GM23338 (cell line): ENCODE results near the gene HMCN2. TPM values are rescaled to one million over a fixed set of nuclear protein-coding genes. Genes with fewer than 3 reads are reported as not detected.
"Not testable (repeated sequence)": the region's sequence is repeated elsewhere in the genome, so short reads cannot be mapped to it uniquely, and the experiment has no call there.

Experiments
- ATAC-seq: fragments of 200-7000 bp; cut with Tn5 transposase; 3 replicates; pipeline ENCODE4 v1.9.1; 2020
- DNase-seq: peaks from one replicate; pipeline ENCODE4 v3.0.0-alpha.2; 2015; ENCODE audit warnings: low spot score
- H2AFZ ChIP-seq: fragments of 200-600 bp; sonication (generic); 2 replicates; pipeline ENCODE4 v1.8.0; 2016; ENCODE audit warnings: antibody characterized with exemption, mild to moderate bottlenecking, moderate library complexity
- H3F3A ChIP-seq: fragments of 200-600 bp; sonication (generic); replicated peaks from 2 replicates; pipeline ENCODE4 v1.8.0; 2017; ENCODE audit warnings: antibody characterized with exemption, mixed run types, low read depth
- H3K27ac ChIP-seq: fragments of 200-600 bp; sonication (generic); 2 replicates; pipeline ENCODE4 v1.6.1; 2016; ENCODE audit warnings: low read depth
- H3K27me3 ChIP-seq: fragments of 200-600 bp; sonication (generic); 2 replicates; pipeline ENCODE4 v1.8.0; 2016; ENCODE audit warnings: mild to moderate bottlenecking, mixed run types, moderate library complexity; ENCODE audit not compliant: insufficient read depth
- H3K36me3 ChIP-seq: fragments of 200-600 bp; sonication (generic); 2 replicates; pipeline ENCODE4 v1.8.0; 2016; ENCODE audit warnings: mild to moderate bottlenecking; ENCODE audit not compliant: insufficient read depth
- H3K4me1 ChIP-seq: fragments of 200-600 bp; sonication (generic); 2 replicates; pipeline ENCODE4 v1.8.0; 2016; ENCODE audit warnings: mild to moderate bottlenecking, moderate library complexity; ENCODE audit not compliant: insufficient read depth
- H3K4me2 ChIP-seq: fragments of 200-600 bp; sonication (generic); 2 replicates; pipeline ENCODE4 v1.7.1; 2017; ENCODE audit warnings: mixed run types
- H3K4me3 ChIP-seq: fragments of 200-600 bp; sonication (generic); 2 replicates; pipeline ENCODE4 v1.6.1; 2016; ENCODE audit warnings: mixed run types
- H3K79me2 ChIP-seq: fragments of 200-600 bp; sonication (generic); replicated peaks from 2 replicates; pipeline ENCODE4 v1.8.0; 2017; ENCODE audit warnings: mild to moderate bottlenecking; ENCODE audit not compliant: insufficient read depth
- H3K9me2 ChIP-seq: fragments of 200-600 bp; sonication (generic); 2 replicates; pipeline ENCODE4 v1.8.0; 2017; ENCODE audit not compliant: insufficient read depth
- H4K20me1 ChIP-seq: fragments of 200-600 bp; sonication (generic); replicated peaks from 2 replicates; pipeline ENCODE4 v1.8.0; 2017; ENCODE audit warnings: mild to moderate bottlenecking; ENCODE audit not compliant: insufficient read depth
- H3K27ac Mint-ChIP-seq: 2 replicates; pipeline ENCODE4 v1.8.0; 2020; ENCODE audit warnings: inconsistent platforms, mild to moderate bottlenecking, moderate library complexity, mixed read lengths
- H3K27me3 Mint-ChIP-seq: 3 replicates; pipeline ENCODE4 v1.8.0; 2022; ENCODE audit warnings: low read depth, mild to moderate bottlenecking, moderate library complexity, mixed read lengths, inconsistent platforms; ENCODE audit not compliant: insufficient read depth, poor library complexity
- H3K36me3 Mint-ChIP-seq: 3 replicates; pipeline ENCODE4 v1.8.0; 2021; ENCODE audit warnings: low read depth, mild to moderate bottlenecking, inconsistent platforms, moderate library complexity, mixed read lengths
- H3K4me1 Mint-ChIP-seq: 3 replicates; pipeline ENCODE4 v1.8.0; 2020; ENCODE audit warnings: mild to moderate bottlenecking, inconsistent platforms, mixed read lengths
- H3K4me3 Mint-ChIP-seq: 3 replicates; pipeline ENCODE4 v1.8.0; 2021; ENCODE audit warnings: moderate library complexity, mild to moderate bottlenecking, inconsistent platforms, mixed read lengths
- H3K9me3 Mint-ChIP-seq: 3 replicates; pipeline ENCODE4 v1.8.0; 2020; ENCODE audit warnings: moderate library complexity, mild to moderate bottlenecking, inconsistent platforms, mixed read lengths
- CREB1 ChIP-seq: fragments of 250-450 bp; sonication (Bioruptor Pico); IDR thresholded peaks from 2 replicates; pipeline ENCODE4 v1.5.0; 2020; ENCODE audit warnings: low read depth, mild to moderate bottlenecking, moderate library complexity
- EZH2phosphoT487 ChIP-seq: fragments of 200-600 bp; sonication (generic); IDR thresholded peaks from one replicate; pipeline ENCODE4 v1.8.1; 2018; ENCODE audit warnings: antibody characterized with exemption; ENCODE audit not compliant: unreplicated experiment
- JUNB ChIP-seq: IDR thresholded peaks from one replicate; pipeline ENCODE4 v1.6.1; 2016; ENCODE audit warnings: antibody characterized with exemption; ENCODE audit not compliant: unreplicated experiment
- NANOG ChIP-seq: IDR thresholded peaks from 2 replicates; pipeline ENCODE4 v1.6.1; 2016; ENCODE audit warnings: antibody characterized with exemption, borderline replicate concordance
- polyA plus RNA-seq: library from polyadenylated mRNA; unstranded; fragments of >200 nt; fragmentation: Nextera tagmentation; extraction: Ambion mirVana; gene quantifications from 2 replicates; pipeline ENCODE4 v1.2.1, GENCODE V29; 2016
- total RNA-seq: library from RNA; depleted of rRNA; stranded (reverse); fragments of >200 nt; shearing (Covaris generic); gene quantifications from 2 replicates; pipeline ENCODE4 v1.2.3, GENCODE V29; 2014
- TF ChIP-seq, protein P1 (sequence below): IDR thresholded peaks from one replicate; pipeline ENCODE4 v1.6.1; 2018; ENCODE audit warnings: antibody characterized with exemption; ENCODE audit not compliant: unreplicated experiment

The HMCN2 gene
- total and polyA plus RNA-seq, 2 experiments from 2014 or later, result 1.3 to 4.7 TPM

DNA sequence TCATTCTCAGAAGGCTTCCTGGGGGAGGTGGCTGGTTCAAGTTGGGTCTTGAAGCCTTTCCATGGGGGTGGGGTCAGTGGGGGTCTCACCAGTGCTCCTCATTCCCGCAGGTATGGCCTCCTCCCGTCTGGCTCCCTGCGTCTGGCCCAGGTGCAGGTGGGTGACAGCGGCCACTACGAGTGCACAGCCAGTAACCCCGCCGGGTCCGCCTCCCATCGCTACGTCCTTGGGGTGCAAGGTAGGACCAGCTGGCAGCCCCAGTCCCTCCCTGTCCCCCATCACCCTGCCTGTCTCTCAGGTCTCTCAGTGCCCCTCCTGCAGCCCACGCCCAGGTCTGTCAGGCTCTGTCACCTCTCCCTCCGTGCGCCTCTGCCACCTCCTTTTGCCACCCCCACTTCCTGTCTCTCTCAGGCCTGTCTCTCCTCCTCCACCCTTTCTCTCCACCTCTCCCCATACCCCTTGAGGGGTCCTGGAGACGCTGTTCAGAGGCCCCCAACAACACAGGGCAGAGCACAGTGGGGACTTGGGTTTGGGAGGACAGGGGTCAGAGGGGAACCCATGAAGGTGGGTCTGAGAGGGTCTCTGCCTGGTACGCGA is 72.3 kb downstream of the HMCN2 start:
- no peak overlapping the region for H3K4me3 Mint-ChIP-seq
- Histone ChIP-seq H3K4me3 (no peak overlapping the region), H3K9me2 (no peaks in the 10 kb centered on the region), H3K4me2 (no peak overlapping the region), H2AFZ (no peak overlapping the region), H4K20me1 (no peaks in the 10 kb centered on the region), H3F3A (no peaks in the 10 kb centered on the region), H3K79me2 (no peaks in the 10 kb centered on the region), H3K27ac (no peak overlapping the region), H3K36me3 (no peaks in the 10 kb centered on the region), H3K4me1 (no peaks in the 10 kb centered on the region), H3K27me3 (no peaks in the 10 kb centered on the region)
- ATAC-seq (no peak), DNase-seq (no peak)
- TF ChIP-seq NANOG, result no peak
- TF ChIP-seq, protein P1, sequence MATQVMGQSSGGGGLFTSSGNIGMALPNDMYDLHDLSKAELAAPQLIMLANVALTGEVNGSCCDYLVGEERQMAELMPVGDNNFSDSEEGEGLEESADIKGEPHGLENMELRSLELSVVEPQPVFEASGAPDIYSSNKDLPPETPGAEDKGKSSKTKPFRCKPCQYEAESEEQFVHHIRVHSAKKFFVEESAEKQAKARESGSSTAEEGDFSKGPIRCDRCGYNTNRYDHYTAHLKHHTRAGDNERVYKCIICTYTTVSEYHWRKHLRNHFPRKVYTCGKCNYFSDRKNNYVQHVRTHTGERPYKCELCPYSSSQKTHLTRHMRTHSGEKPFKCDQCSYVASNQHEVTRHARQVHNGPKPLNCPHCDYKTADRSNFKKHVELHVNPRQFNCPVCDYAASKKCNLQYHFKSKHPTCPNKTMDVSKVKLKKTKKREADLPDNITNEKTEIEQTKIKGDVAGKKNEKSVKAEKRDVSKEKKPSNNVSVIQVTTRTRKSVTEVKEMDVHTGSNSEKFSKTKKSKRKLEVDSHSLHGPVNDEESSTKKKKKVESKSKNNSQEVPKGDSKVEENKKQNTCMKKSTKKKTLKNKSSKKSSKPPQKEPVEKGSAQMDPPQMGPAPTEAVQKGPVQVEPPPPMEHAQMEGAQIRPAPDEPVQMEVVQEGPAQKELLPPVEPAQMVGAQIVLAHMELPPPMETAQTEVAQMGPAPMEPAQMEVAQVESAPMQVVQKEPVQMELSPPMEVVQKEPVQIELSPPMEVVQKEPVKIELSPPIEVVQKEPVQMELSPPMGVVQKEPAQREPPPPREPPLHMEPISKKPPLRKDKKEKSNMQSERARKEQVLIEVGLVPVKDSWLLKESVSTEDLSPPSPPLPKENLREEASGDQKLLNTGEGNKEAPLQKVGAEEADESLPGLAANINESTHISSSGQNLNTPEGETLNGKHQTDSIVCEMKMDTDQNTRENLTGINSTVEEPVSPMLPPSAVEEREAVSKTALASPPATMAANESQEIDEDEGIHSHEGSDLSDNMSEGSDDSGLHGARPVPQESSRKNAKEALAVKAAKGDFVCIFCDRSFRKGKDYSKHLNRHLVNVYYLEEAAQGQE, result no peak
- no peak for TF ChIP-seq CREB1 (CRISPR knock-in tag)
- no peak overlapping the region for H3K27ac Mint-ChIP-seq
- no peaks in the 10 kb centered on the region for H3K4me1 Mint-ChIP-seq
- H3K36me3 Mint-ChIP-seq, result no peaks in the 10 kb centered on the region
- H3K27me3 Mint-ChIP-seq, result peaks cover 10% of the 10 kb centered on the region
- no peaks in the 10 kb centered on the region for H3K9me3 Mint-ChIP-seq

DNA sequence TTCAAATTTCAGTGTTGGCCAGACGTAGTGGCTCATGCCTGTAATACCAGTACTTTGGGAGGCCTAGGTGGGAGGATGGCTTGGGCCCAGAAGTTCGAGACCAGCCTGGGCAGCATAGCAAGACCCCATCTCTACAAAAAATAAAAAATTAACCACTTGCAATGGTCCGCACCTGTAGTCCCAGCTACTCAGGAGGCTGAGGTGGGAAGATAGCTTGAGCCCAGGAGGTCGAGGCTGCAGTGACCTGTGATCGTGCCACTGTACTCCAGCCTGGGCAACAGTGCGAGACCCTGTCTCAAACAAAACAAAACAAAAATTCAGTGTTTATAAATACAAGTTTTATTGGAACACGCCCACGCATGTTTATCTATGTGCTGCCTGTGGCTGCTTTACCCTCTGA is 73.3 kb downstream of the HMCN2 start:
- not testable (repeated sequence) for H3K27me3 ChIP-seq, H3K9me3 Mint-ChIP-seq, H3K27ac ChIP-seq, H3K4me1 Mint-ChIP-seq, H3K4me3 ChIP-seq, H3K4me2 ChIP-seq, H3K36me3 Mint-ChIP-seq, H3K27ac Mint-ChIP-seq, H3K4me1 ChIP-seq, DNase-seq, H3K9me2 ChIP-seq, H3K27me3 Mint-ChIP-seq, H3K79me2 ChIP-seq, H4K20me1 ChIP-seq, H3F3A ChIP-seq, ATAC-seq, H3K4me3 Mint-ChIP-seq, H3K36me3 ChIP-seq, H2AFZ ChIP-seq

DNA sequence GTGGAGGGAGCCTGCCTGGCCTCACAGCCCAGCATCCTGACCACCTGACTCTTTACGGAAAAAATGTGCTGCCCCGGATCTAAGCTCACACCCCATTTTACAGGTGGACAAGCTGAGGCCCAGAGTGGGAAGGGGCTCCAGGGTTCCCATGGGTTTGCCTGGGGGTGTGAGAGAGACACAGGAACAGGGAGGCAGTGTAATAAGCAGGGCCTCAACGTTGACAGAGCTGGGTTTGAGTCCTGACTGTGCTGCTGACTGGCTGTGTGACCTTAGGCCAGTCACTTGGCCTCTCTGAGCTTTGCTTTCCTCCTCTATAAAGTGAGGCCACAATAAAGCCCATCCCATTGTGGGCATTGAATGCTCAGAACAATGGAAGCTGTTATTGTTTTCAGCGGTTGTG is 73.7 kb downstream of the HMCN2 start:
- no peak for DNase-seq
- Mint-ChIP-seq H3K4me3 (no peak overlapping the region), H3K9me3 (no peaks in the 10 kb centered on the region), H3K27me3 (peaks cover 8% of the 10 kb centered on the region), H3K4me1 (no peaks in the 10 kb centered on the region), H3K27ac (no peak overlapping the region), H3K36me3 (no peaks in the 10 kb centered on the region)
- no peak for ATAC-seq
- H3K36me3 ChIP-seq, result no peaks in the 10 kb centered on the region
- no peaks in the 10 kb centered on the region for H3K79me2 ChIP-seq
- H3K4me1 ChIP-seq, result no peaks in the 10 kb centered on the region
- no peak overlapping the region for H2AFZ ChIP-seq
- no peaks in the 10 kb centered on the region for H4K20me1 ChIP-seq
- H3K9me2 ChIP-seq, result no peaks in the 10 kb centered on the region
- H3K4me3 ChIP-seq, result no peak overlapping the region
- no peaks in the 10 kb centered on the region for H3K27me3 ChIP-seq
- H3K4me2 ChIP-seq, result no peak overlapping the region
- H3F3A ChIP-seq, result peaks cover 3% of the 10 kb centered on the region; the same call in 1 of the 2 replicates
- no peak overlapping the region for H3K27ac ChIP-seq
- TF ChIP-seq EZH2phosphoT487, result no peak
- TF ChIP-seq, protein P1, result no peak
- TF ChIP-seq JUNB, result no peak
